Measurements from ENCODE around the gene MORC1.
"Not testable (repeated sequence)": the region's sequence is repeated elsewhere in the genome, so short reads cannot be mapped to it uniquely, and the experiment has no call there.

MORC1 gene

DNA sequence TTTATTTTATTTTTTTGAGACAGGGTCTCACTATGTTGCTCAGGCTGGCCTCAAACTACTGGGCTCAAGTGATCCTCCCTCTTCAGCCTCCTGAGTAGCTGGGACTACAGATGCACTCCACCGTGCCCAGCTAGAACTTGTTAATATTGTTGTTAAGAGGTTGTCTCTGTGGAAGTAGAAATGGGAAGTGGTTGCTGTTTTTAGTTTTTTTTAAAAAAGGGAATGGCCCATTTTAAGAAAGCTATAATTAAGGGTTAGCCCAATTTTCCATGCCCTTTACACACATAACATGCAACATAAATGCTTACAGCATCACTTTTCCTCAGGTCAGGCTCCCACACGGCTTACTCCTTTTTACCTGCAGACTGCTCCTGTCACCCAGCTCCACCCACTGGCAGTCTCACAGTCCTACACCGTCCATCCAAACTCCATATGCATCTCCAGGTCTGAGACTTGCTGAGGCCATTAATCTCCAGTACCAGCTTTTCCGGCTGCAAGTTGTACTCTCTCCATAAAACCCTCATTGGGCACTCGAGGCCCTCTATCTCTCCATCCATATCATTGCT lies 19.8 kb downstream of the MORC1 start:
- DNase-seq (ENCODE audit: low read depth, low spot score), result no peak

GRCh38 chr3:109095166-109095565 lies 22.8 kb downstream of the MORC1 start:
- no peak for DNase-seq (ENCODE audit: low read depth, low spot score)

DNA sequence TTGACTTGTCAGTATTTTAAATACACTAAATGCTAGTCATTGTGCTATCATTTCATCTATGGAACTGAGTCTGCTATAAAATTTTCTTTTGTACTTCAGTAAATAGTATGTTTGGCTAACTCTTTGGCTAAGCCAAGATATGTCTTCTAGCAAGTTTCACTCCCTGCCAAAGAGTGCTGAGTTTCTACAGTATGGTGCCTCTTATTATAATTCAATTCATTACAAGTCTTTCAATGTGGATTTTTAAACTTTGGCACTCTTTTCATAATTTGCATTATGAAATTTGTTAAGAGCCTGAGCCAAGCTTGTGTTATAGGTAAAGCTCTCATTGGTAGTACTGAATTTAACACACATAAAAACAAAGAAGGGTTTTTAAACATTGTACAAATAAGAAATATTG lies 24.4 kb downstream of the MORC1 start:
- DNase-seq (ENCODE audit: low read depth, low spot score), result no peak

- no peak for DNase-seq (ENCODE audit: low read depth, low spot score)
These were observed 26.1 kb downstream of the MORC1 start for GRCh38 chr3:109091846-109092245.

DNA sequence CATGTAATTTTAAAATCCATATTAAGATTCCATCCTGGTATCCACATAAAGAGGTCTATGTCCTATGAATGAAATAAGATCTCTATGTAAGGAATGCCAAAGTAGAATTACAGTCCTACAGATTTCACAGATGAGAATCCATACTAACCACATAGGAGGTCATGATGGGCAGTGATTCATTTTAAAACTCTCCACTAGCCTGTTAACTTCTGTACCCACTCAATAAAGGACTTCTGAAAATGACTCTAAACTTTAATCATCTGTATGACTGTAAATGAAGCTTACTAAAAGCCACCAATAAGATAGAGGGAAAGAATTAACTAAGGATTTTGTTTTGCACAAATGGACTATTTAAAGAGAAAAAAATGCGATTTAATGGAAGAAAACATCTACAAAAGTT lies 28.7 kb downstream of the MORC1 start:
- DNase-seq (ENCODE audit: low read depth, low spot score), result no peak

- DNase-seq (ENCODE audit: low read depth, low spot score), result peak; percentile 9
These were observed 36.0 kb downstream of the MORC1 start for GRCh38 chr3:109081746-109082510.

- DNase-seq (ENCODE audit: low read depth, low spot score), result not testable (repeated sequence)
These were observed 37.8 kb downstream of the MORC1 start for GRCh38 chr3:109080090-109080489.

GRCh38 chr3:109073116-109073515 lies 44.8 kb downstream of the MORC1 start:
- DNase-seq (ENCODE audit: low read depth, low spot score), result no peak

DNA sequence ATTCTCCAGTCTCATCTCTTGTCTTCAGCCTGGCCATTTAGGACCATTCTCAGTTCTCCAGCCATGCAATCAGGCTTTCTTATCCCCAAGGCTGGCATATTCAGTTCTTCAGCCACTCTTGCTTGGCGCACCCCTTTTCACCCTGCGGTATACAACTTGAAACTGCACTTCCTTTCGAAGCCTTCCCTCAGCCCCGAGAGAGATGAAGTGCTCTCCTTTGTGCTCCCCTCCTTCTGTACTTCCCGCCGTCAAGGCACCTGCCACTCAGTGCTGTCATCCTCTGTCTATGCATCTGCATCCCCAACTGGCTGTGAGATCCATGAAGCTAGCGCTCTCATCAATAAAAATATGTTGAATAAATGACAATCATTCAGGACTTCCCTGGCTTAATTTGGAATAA lies 45.7 kb downstream of the MORC1 start:
- no peak for DNase-seq (ENCODE audit: low read depth, low spot score)

GRCh38 chr3:109071350-109072142 lies 46.4 kb downstream of the MORC1 start:
- no peak for DNase-seq (ENCODE audit: low read depth, low spot score)

DNA sequence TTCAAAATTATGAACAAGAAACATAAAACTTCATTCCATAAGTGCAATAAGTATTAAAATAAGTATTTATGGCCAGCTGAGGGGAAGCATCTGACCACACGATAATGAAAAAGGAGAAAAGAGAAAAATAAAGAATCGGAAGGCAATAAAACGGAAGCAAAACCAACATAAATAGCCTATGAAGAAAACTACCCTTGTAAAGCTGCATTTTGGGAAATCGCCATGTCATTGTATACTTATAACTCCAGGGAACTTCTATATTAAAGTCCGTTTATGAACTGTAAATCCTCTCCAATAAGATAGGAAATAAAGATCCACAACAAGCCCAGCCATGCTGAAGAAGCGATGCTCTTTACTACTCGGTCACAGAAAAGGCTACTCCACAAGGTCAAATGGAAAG lies 47.7 kb downstream of the MORC1 start:
- no peak for DNase-seq (ENCODE audit: low read depth, low spot score)

- DNase-seq (ENCODE audit: low read depth, low spot score), result no peak
These were observed 51.1 kb downstream of the MORC1 start for GRCh38 chr3:109066864-109067263.

GRCh38 chr3:109059264-109059663 lies 58.7 kb downstream of the MORC1 start:
- DNase-seq (ENCODE audit: low read depth, low spot score), result no peak

DNA sequence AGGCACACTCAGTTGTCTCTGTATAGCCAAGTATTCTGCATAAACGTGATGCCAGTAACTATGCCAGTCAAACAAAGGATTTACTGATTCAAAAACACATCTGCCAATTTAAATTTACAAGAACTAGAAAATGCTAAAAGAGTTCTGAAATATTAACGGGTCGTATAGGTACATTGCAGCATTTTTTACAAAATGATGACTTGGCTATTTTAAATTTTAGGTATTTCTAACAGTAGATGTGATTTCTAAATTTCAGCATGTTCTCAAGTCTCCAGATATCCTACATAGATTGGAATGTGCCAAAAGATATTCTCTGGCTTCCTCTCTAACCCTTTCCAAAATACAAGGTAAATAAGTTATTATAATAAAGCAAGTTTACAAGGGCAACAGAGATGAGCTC lies 60.3 kb downstream of the MORC1 start:
- no peak for DNase-seq (ENCODE audit: low read depth, low spot score)

DNA sequence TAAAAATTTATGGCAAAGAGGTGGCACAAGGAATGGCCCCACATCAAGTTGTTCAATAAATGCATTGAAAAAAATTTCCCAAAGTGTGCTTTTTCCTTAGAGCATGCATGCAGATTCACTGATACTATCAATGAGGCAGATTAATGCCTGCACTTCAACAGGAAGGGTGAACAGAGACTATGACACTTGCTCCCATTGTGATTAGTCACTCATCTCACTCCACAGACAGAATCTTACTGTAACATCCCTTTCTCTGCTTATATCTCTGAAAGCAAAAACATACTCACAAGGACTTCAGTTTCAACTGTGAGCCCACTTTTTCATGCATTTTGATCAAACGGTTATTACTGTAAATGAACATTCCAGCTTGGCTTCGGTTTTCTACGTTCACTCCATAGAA lies 60.9 kb downstream of the MORC1 start:
- DNase-seq (ENCODE audit: low read depth, low spot score), result no peak

- no peak for DNase-seq (ENCODE audit: low read depth, low spot score)
These were observed 67.3 kb downstream of the MORC1 start for GRCh38 chr3:109050591-109051167.

GRCh38 chr3:109047366-109047765 lies 70.6 kb downstream of the MORC1 start:
- DNase-seq (ENCODE audit: low read depth, low spot score), result no peak

DNA sequence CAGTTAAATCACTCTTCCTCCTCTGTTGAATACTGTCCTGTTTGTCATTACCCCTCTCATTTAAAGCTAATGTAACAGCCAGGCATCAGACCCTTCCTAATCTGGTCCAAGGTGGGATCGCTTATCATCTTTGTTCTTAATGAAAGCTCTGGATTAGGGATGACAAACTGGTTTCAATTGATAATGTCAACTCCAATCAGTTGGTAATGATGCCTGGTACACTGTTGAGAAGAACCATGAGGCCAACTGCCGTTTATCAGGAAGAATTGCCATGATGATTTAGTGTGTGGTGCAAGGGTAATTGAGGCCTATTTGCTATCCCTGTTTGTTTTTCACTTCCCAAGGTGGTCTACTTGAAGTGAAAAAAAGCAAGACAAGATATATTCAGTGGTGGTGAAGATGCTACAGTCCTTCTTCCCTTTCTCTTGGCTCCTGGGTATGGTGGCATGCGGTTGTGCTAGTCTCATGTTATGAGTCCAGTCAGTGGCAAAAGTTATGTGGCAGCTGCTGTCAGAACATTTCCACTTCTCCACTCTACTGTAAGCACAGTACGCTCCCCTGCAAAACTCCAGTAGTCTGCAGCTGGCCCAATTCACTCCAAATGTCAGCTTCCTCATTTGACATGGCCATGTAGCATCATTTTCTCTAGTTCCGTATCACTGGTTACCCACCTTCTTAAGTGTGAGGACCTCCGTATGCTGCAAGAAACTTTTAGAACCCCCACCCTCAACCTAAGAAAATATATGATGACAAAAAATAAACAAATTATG lies 72.5 kb downstream of the MORC1 start:
- DNase-seq (ENCODE audit: low read depth, low spot score), result no peak

GRCh38 chr3:109035082-109035481 lies 82.9 kb downstream of the MORC1 start:
- no peak for DNase-seq (ENCODE audit: low read depth, low spot score)

DNA sequence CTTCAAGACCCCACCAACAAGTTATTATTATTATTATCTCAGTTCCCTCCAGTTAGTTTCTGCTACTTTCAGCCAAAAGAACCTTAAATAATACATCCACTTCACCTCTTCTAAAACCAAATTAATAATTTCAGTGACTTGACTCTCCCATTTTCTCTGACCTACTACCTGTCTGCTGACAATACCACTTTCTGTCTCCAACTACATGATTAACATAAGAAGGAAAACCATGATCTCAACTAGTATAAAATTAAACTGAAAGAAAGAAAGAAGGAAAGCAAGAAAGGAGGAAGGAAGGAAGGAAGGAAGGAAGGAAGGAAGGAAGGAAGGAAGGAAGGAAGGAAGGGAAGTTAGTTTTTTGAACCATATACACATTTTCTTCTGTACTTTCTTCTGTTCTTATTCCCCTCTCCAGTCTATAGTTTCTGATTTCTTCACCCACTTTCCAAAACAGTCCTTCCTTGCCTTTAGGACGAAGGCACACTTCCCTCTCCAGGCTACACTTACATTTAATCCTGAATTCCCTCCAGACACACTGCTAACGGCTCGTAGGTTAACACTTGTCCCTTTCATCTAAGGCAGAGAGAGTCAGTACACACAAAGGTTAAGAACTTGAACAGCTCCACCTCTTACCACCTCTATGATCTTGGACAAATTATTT lies 84.8 kb downstream of the MORC1 start:
- no peak for DNase-seq (ENCODE audit: low read depth, low spot score)

GRCh38 chr3:109028753-109029152 lies 89.2 kb downstream of the MORC1 start:
- no peak for DNase-seq (ENCODE audit: low read depth, low spot score)
